Stimulated activated CD4-positive, alpha-beta T cell treated with anti-CD3 and anti-CD28 coated beads, Interleukin-4, amount 100 ng/mL, for 4 hours (primary cell): ENCODE results near the gene FAM98A.

Experiments used
- DNase-seq, 2 experiments: peaks; one replicate each; pipeline ENCODE4 v3.0.0-alpha.2; 2020

Gene FAM98A

GRCh38 chr2:33599175-33599942 lies at the start of gene FAM98A:
Gene FAM98A (minus strand): TSS chr2:33599299. CDS start chr2:33599221, 78 bp downstream.
- peak; percentile 99 for DNase-seq

- DNase-seq: no peak
These were observed 46.8 kb upstream of the FAM98A start for GRCh38 chr2:33645861-33646260.

DNA sequence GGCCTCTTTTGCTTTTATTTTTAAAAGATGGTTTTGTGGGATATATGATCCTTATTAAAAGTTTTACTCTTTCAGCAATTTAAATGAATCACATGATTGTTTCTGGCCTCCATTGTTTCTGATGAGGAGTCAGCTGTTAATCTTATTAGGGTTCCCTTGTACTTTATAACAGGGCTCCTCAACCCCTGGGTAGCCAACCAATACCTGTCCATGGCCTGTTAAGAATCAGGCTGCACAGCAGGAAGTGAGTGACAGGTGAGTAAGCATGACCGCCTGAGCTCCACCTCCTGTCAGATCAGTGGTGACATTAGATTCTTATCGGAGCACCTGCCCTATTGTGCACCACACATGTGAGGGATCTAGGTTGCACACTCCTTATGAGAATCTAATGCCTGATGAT lies 45.1 kb upstream of the FAM98A start:
- no peak for DNase-seq

DNA sequence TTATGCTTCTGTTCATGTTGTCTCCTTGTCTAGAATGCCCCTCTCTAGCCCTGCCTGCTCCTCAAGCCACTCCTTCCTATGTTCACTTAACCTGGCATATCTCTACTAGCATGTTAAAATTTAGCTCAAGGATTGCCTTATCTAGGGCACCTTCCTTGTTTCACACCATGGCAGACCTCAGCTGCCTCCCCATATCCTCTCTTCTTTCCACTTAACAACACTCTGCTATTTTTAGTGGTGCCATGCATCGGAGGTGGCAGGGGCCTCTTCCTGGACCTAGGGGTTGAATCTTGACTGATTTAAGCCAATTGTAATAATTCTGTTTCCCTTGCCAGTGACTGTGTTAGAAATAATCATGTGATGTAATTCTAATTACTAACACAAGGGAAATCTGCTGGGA lies 36.9 kb upstream of the FAM98A start:
- no peak for DNase-seq

DNA sequence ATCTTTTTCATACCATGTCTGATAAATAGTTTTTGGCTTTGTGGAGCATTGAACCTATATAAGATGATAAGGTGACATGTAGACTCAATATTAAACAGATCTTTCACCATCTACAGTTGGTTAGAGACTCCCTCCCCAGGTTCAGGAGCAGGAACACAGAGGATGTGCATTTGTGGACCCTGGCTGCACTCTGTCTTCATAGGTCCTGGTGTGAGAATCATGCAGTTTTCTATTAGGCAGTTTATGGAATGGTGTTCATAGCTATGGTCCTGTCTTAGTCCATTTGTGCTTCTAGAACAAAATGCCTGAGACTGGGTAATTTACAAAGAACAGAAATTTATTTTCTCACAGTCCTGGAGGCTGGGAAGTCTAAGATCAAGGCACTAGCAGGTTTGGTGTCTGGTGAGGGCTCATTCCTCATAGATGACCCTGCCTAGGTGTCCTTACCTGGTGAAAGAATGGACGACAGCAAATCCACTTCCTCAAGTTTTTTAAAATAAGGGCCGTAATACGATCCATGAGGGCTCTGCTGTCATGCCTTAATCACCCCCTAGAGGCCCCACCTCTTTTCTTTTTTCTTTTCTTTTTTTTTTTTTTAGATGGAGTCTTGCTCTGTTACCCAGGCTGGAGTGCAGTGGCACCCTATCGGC lies 35.3 kb upstream of the FAM98A start:
- no peak for DNase-seq

DNA sequence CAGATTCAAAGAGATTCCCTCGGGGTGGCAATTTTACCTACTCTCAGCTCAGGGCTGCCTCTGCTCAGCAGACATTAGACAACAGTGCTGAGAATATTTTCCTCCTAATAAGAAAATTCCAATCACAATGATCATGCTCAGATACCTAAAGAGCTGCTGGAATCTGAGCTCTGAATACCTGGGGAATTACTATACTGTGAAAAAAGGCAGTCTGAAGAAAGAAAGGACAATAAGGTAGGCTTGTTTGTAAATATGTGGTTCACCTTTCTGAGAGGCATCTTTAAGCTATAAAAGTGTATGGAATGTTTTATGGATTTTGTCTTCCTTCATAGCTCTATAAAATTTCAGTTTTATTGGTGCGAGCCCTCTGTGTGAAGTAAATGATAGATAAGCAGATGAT lies 34.2 kb upstream of the FAM98A start:
- DNase-seq: no peak

DNA sequence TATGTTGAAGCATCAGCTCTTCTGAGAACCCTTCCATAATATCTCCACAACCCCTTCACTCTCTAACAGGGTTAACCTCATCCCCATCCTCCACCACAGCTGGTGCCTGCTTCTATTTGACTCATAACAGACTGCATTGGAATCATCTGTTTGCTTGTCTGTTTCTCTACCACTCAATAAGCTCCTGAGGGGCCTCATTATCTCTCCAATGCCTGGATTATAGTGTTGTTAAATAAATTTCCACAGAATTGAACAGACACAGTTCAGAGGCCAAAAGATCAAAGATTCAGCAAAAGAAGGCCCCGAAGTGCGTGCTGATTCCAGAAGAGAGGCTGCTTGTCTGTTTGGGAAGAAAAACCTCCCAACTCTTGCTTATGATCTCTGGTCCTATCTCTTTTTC lies 33.7 kb upstream of the FAM98A start:
- DNase-seq: no peak

DNA sequence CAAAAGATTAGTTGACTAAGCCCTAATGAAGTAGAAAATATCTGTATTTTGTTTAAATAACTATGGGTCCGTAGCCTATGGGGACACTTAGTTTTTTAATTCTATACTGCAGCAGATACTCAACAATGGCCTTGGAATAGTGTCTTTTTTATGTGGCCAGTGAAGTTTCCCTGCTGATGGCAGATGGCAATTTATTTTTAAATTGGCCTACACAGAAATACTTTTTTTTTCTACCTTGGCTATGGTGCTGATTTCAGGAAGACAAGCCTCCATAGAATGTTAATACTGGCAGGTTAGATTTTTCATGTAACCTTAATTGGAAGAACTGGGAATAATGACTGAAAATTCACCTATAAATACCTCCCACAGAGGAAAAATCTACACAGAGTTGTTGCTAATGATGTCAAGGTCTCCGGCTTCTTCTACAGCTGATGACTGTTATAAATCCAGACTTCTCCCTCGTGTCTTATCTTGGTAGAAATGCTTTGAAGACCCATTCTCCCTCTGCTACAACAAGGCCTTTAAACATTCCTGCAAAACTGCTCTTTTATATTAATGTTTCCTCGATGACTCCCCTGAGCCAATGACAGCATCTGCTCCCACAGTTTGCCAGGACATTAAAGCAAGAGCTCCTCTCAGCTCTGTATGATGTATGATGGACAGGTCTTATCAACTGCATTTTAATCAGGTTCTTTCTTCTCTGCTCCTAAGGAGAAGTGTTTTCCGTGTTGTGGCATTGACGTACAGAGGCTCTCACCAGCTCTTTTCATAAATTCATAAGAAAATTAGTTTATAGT lies 29.1 kb upstream of the FAM98A start:
- no peak for DNase-seq

- DNase-seq: no peak
These were observed 19.9 kb upstream of the FAM98A start for GRCh38 chr2:33619028-33619427.

DNA sequence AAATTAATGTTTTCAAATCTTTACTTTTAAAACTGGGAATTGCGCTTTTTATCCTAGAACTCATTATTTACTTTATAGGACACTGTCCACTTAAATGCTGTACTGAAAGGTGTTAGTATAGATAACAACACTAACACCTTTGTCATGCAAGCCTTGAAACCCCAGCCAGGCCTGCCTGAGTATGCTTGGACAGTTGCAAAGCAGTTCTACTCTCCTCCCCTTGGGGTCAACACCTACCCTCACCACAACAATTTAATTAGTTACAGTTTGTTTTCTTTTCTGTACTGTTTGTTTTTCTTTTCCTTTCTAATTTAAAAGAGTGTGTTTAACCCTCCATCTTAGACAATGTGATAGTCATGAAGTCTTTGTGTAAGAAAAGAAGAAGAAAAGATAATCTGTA lies 18.9 kb upstream of the FAM98A start:
- DNase-seq: no peak

GRCh38 chr2:33617401-33617800 lies 18.3 kb upstream of the FAM98A start:
- no peak for DNase-seq

GRCh38 chr2:33616873-33617272 lies 17.8 kb upstream of the FAM98A start:
- no peak for DNase-seq

DNA sequence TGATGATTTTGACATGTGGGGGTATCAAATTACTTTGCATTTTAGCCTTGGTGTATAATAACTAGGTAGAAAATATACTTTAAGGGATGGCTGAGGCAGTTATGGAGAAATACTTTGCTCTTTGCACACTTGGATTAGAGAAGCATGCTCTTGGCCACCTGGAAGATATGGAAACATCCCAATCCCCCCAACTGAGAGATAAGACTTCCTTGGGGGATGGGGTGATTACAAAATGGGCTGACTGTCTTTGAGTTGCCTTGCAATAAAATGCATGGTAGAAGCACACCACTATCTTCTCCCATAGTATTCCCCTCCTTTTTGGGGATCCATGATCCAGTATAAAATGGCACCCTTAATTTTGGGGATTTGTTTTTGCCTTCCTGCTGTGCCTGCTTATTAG lies 15.1 kb upstream of the FAM98A start:
- no peak for DNase-seq

DNA sequence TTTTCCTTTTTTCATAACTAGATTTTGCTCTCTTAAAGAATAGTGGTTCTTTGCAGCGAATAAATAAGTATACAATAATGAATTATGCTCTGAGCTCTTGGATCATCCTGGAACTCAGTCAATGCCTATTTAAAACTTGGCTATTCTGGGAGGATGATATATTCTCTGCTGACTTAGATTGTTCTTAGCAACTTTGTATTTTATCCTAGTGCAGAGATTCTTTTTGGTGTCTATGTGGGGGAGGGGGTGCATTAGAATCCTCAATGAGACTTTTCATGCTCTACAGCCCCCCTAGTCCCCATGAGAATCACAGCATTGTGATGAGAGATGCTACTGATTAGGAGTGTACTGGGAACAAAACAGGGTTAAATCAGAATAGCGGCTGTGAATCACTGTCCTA lies 8.8 kb upstream of the FAM98A start:
- no peak for DNase-seq

GRCh38 chr2:33607251-33607721 lies 8.2 kb upstream of the FAM98A start:
- DNase-seq: no peak

DNA sequence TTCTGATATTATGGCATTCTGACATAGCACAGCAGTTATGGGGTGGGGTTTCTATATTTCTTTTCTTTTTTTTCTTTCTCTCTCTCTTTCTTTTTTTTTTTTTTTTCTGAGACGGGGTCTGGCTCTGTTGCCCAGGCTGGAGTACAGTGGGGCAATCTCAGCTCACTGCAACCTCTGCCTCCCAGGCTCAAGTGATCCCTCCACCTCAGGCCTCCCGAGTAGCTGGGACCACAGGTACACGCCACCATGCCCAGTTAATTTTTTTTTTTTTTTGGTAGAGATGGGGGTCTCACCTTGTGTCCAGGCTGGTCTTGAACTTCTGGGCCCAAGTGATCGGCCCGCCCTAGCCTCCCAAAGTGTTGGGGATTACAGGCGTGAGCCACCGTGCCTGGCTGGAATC lies 7.5 kb upstream of the FAM98A start:
- DNase-seq: no peak

GRCh38 chr2:33606100-33606499 lies 7.0 kb upstream of the FAM98A start:
- no peak for DNase-seq

- DNase-seq: no peak
These were observed 6.0 kb upstream of the FAM98A start for GRCh38 chr2:33605056-33605455.

- no peak for DNase-seq
These were observed 4.3 kb upstream of the FAM98A start for GRCh38 chr2:33603416-33603815.

DNA sequence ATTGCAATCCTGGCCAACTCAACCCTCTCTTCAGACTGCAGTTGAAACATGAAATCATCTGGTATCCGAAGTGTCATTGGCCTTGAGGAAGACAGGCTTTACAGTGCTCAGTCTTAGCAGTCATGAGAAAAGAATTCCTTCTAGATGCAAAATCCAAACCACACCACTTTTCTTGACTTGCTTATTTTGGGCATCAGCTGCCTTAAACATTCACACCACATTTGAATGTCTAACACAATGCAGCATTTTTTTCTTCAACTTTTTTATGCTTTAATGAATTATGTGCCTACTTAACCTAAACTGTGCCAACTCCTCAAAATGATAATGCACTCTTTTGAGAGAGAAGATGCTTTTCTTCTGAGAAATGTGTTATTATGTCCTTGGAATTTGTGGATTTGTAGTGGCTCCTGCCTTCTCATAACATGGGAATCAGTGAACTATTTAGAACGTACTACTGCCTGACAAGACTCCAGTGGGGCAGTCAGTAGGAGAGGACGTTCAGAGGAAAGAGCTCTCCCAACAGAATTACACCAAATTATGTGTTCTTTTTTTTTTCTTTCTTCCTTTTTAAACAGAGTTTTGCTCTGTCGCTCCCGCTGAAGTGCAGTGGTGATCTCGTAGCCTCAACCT lies 3.2 kb upstream of the FAM98A start:
- DNase-seq: no peak

DNA sequence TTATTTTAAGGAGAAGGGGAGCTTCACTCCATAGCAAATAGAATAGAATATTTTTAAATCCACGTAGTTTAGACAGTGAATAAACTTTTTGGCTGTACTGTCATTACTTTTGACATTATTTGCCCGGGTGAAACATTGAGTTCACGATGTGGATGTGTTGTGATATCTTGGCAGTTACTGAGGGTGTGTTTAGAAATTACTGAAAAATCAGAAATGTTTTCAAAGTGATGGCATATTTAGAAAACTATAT lies 769 bp upstream of the FAM98A start:
- DNase-seq: no peak

GRCh38 chr2:33598561-33599174 lies 431 bp downstream of the FAM98A start:
- DNase-seq: peak; percentile 19 to 31

- no peak for DNase-seq
These were observed 2.1 kb downstream of the FAM98A start for GRCh38 chr2:33597026-33597425.
